ENCODE data around the gene LILRB5.

DNA sequence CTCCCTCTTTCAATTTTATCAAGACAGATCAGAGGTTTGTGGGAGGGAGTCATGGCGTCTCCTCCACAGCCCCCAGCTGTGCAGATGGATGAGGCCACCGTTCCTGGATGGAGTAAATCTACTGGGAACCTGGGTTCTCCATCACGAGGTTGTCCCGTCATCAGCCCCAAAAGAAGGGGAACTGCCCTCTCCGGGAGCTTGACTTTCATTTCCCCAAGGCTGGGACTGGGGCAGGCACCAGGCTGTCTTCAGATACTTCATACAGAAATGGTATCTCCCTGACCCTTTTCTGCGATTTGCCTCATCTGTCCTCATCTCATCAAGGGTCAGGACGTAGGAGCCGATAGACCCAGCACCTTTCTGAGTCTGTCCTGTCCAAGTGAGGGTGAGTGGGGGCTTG, 14.0 kb upstream of the LILRB5 start:
- TF ChIP-seq, protein P1, sequence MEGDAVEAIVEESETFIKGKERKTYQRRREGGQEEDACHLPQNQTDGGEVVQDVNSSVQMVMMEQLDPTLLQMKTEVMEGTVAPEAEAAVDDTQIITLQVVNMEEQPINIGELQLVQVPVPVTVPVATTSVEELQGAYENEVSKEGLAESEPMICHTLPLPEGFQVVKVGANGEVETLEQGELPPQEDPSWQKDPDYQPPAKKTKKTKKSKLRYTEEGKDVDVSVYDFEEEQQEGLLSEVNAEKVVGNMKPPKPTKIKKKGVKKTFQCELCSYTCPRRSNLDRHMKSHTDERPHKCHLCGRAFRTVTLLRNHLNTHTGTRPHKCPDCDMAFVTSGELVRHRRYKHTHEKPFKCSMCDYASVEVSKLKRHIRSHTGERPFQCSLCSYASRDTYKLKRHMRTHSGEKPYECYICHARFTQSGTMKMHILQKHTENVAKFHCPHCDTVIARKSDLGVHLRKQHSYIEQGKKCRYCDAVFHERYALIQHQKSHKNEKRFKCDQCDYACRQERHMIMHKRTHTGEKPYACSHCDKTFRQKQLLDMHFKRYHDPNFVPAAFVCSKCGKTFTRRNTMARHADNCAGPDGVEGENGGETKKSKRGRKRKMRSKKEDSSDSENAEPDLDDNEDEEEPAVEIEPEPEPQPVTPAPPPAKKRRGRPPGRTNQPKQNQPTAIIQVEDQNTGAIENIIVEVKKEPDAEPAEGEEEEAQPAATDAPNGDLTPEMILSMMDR (IDR thresholded peaks at IDR 0.05), result no peak
- TF ChIP-seq POLR2A (IDR thresholded peaks at IDR 0.05), result no peak
